GM12878 (cell line): ENCODE results near the gene SPATS1. TPM values are rescaled to one million over a fixed set of nuclear protein-coding genes. Genes with fewer than 3 reads are reported as not detected.

Experiments used
- ATAC-seq: fragments of 200-7000 bp; cut with Tn5 transposase; 3 replicates; pipeline ENCODE4 v1.9.1; 2020; ENCODE audit warnings: mild to moderate bottlenecking, moderate library complexity
- BruUV-seq: library from RNA; stranded (reverse); fragments of 400-500 nt; replicated peaks from 2 replicates; lab custom pipeline; 2021; lab: Mats Ljungman, UMichigan
- CTCF ChIA-PET: fragments of 300-600 bp; sonication (Branson Sonifier 250); formaldehyde crosslinking; extraction: SDS; loops from one replicate; lab custom pipeline; 2021; ENCODE audit warnings: inconsistent platforms; lab: Yijun Ruan, JAX
- POLR2A ChIA-PET: fragments of 350-600 bp; formaldehyde crosslinking; extraction: SDS; loops from one replicate; lab custom pipeline; 2021; ENCODE audit warnings: inconsistent platforms; lab: Charles Lee
- RAD21 ChIA-PET: fragments of 300-600 bp; sonication (Branson Sonifier 250); formaldehyde crosslinking; loops from one replicate; lab custom pipeline; 2023; ENCODE audit warnings: antibody characterized with exemption; ENCODE audit not compliant: unreplicated experiment; lab: Charles Lee
- SMC1A ChIA-PET: fragments of 300-600 bp; sonication (Branson Sonifier 250); formaldehyde crosslinking; loops from one replicate; lab custom pipeline; 2023; ENCODE audit not compliant: unreplicated experiment, uncharacterized antibody; lab: Charles Lee
- DNase-seq: peaks from one replicate; pipeline ENCODE4 v3.0.0-alpha.2; 2011; ENCODE audit warnings: low read depth, low spot score
- FAIRE-seq: peaks from 3 replicates; lab custom pipeline; 2011; peaks lifted over from hg19 to GRCh38; lab: Jason Lieb, UNC
- H2AFZ ChIP-seq: 2 replicates; pipeline ENCODE4 v1.6.0; 2011; ENCODE audit warnings: low read depth, low read length, control low read depth; ENCODE audit not compliant: control insufficient read depth
- H3K27ac ChIP-seq: 2 replicates; pipeline ENCODE4 v1.5.1; 2011; ENCODE audit warnings: control low read depth; ENCODE audit not compliant: control insufficient read depth, insufficient read depth
- H3K27me3 ChIP-seq, 2 experiments: replicated peaks in 1 of 2; 2 replicates each; pipeline versions ENCODE4 v1.6.0 to v1.6.1; 2011; ENCODE audit warnings: low read length in 1 of 2; ENCODE audit not compliant: control insufficient read depth in 2 of 2, insufficient read depth in 2 of 2
- H3K36me3 ChIP-seq, 2 experiments: 2 replicates each; pipeline ENCODE4 v1.5.1; 2011; ENCODE audit warnings: low read length in 1 of 2; ENCODE audit not compliant: control insufficient read depth in 2 of 2, insufficient read depth in 2 of 2
- H3K4me1 ChIP-seq: 2 replicates; pipeline ENCODE4 v1.6.1; 2011; ENCODE audit warnings: mild to moderate bottlenecking, low read length, moderate library complexity, mixed read lengths; ENCODE audit not compliant: control insufficient read depth, insufficient read depth
- H3K4me2 ChIP-seq: 2 replicates; pipeline ENCODE4 v1.6.0; 2011; ENCODE audit warnings: control low read depth; ENCODE audit not compliant: control insufficient read depth, insufficient read depth
- H3K4me3 ChIP-seq: fragments of 200-600 bp; sonication (generic); 2 replicates; pipeline ENCODE4 v1.5.1; 2016
- H3K79me2 ChIP-seq: 2 replicates; pipeline ENCODE4 v1.6.0; 2011; ENCODE audit warnings: low read length; ENCODE audit not compliant: control insufficient read depth, insufficient read depth
- H3K9ac ChIP-seq: 2 replicates; pipeline ENCODE4 v1.8.0; 2011; ENCODE audit warnings: low read length, control low read depth, mixed read lengths; ENCODE audit not compliant: control insufficient read depth, insufficient read depth
- H3K9me3 ChIP-seq: replicated peaks from 3 replicates; pipeline ENCODE4 v1.5.1; 2011; ENCODE audit warnings: mild to moderate bottlenecking, low read length; ENCODE audit not compliant: control insufficient read depth, insufficient read depth
- H4K20me1 ChIP-seq: 2 replicates; pipeline ENCODE4 v1.6.0; 2011; ENCODE audit not compliant: control insufficient read depth, insufficient read depth
- E2F8 ChIP-seq: fragments of 450-650 bp; IDR thresholded peaks from 2 replicates; pipeline ENCODE4 v1.6.1; 2018; ENCODE audit warnings: mild to moderate bottlenecking, low read depth, moderate library complexity; ENCODE audit not compliant: partially characterized antibody
- MLLT1 ChIP-seq: fragments of 450-650 bp; IDR thresholded peaks from 2 replicates; pipeline ENCODE4 v1.6.1; 2016; ENCODE audit warnings: mild to moderate bottlenecking
- MTA3 ChIP-seq: IDR thresholded peaks from 2 replicates; pipeline ENCODE4 v1.6.1; 2012; ENCODE audit warnings: low read length, inconsistent platforms, borderline replicate concordance
- MXI1 ChIP-seq: fragments of 150-350 bp; IDR thresholded peaks from 2 replicates; pipeline ENCODE4 v1.6.1; 2011; ENCODE audit warnings: low read depth, mild to moderate bottlenecking, inconsistent platforms, low read length, improper control_type of control experiment
- NFXL1 ChIP-seq: fragments of 450-650 bp; IDR thresholded peaks from 2 replicates; pipeline ENCODE4 v1.6.1; 2017; ENCODE audit warnings: antibody characterized with exemption, mild to moderate bottlenecking, borderline replicate concordance
- NRF1 ChIP-seq: conservative IDR thresholded peaks from 2 replicates; pipeline ENCODE4 v1.6.1; 2011; ENCODE audit warnings: mild to moderate bottlenecking, low read depth, low read length, improper control_type of control experiment
- RBBP5 ChIP-seq: fragments of 200-600 bp; sonication (generic); conservative IDR thresholded peaks from 2 replicates; pipeline ENCODE4 v1.6.1; 2016
- SKIL ChIP-seq: fragments of 450-650 bp; IDR thresholded peaks from 2 replicates; pipeline ENCODE4 v1.6.1; 2017; ENCODE audit warnings: mild to moderate bottlenecking, low read depth, inconsistent platforms; ENCODE audit not compliant: poor library complexity, severe bottlenecking
- SPI1 ChIP-seq: IDR thresholded peaks from 2 replicates; pipeline ENCODE4 v1.6.1; 2011; ENCODE audit warnings: low read depth, mild to moderate bottlenecking, low read length, moderate library complexity, borderline replicate concordance; ENCODE audit not compliant: insufficient read depth
- STAT3 ChIP-seq: IDR thresholded peaks from 2 replicates; pipeline ENCODE4 v1.6.1; 2011; ENCODE audit warnings: low read depth, low read length, improper control_type of control experiment
- TARDBP ChIP-seq: IDR thresholded peaks from 2 replicates; pipeline ENCODE4 v1.6.1; 2016; ENCODE audit warnings: borderline replicate concordance
- ZSCAN29 ChIP-seq: fragments of 450-650 bp; IDR thresholded peaks from 2 replicates; pipeline ENCODE4 v1.6.1; 2017; ENCODE audit warnings: mild to moderate bottlenecking, moderate library complexity
- WGBS: methylation state at CpG from one replicate; pipeline ENCODE4 v1.1.6; 2016; ENCODE audit warnings: low lambda C conversion rate; ENCODE audit not compliant: insufficient replicate concordance, insufficient coverage; ENCODE audit errors: missing lambda C conversion rate; 5-methylcytosine and 5-hydroxymethylcytosine counted together
- in situ Hi-C: fragments of 300-500 bp; cut with MboI; formaldehyde crosslinking; loops from 9 replicates; pipeline ENCODE4 v1.14.3; 2018; ENCODE audit warnings: mixed read lengths
- intact Hi-C: fragments of 100-400 bp; cut with micrococcal nuclease; formaldehyde crosslinking; loops from one replicate; pipeline ENCODE4 v1.14.2; 2022; ENCODE audit not compliant: unreplicated experiment
- polyA plus RNA-seq, 11 experiments: library from polyadenylated mRNA; depleted of rRNA in 4 of 11; unstranded in 6 of 11; stranded (reverse) in 5 of 11; fragments of >200 nt; fragmentation: Nextera tagmentation in 4 of 11; fragmentation: Illumina TruSeq in 1 of 11; extraction: Ambion mirVana in 4 of 11; extraction: Trizol in 1 of 11; gene quantifications; 1 replicate in 1 of 11; 2 replicates in 10 of 11; pipeline versions ENCODE4 v1.2.1 to v1.2.3, GENCODE V29; 2011 to 2016; ENCODE audit warnings: inconsistent platforms in 2 of 11, missing spikeins in 2 of 11, low read depth in 1 of 11
- total RNA-seq, 4 experiments: library from RNA; depleted of rRNA in 3 of 4; stranded (reverse); fragments of >200 nt in 3 of 4; fragmentation: Illumina TruSeq in 1 of 4; extraction: Trizol in 1 of 4; gene quantifications; 2 replicates each; pipeline versions ENCODE4 v1.2.1 to v1.2.3, GENCODE V29; 2013 to 2021

SPATS1 gene
- total and polyA plus RNA-seq, 10 of the 15 experiments (the other 5 are each of a cell fraction or from before 2014, with no cell fraction given): 0.12 TPM; not detected in 9

- TF ChIP-seq TARDBP (no peak), STAT3 (no peak), ZSCAN29 (no peak), SKIL (no peak), SPI1 (no peak), MTA3 (no peak), RBBP5 (no peak), NRF1 (no peak), NFXL1 (no peak)
These were observed 4.0 kb upstream of the SPATS1 start (continued) for GRCh38 chr6:44338228-44339122.

DNA sequence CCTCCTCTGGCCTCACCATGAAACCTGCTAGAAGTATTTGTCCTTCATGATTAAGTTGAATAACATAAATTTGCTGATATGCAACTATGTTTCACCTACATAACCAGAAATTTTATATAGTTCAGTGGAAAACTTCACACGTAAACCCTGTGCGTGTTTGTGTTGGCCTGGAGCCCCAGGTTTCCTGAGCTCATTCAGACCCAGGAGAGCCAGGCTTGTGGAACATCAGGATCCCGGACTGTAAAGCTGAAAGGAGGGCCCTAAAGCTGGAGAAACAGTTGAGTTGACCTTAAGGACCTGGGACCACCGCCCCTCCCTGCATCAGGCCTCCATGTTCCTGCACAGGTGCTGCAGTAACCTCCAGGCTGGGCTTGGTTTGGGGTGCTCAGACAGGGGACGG lies 3.1 kb upstream of the SPATS1 start:
- BruUV-seq: no TSS peak
- H2AFZ ChIP-seq: no peak overlapping the region
- FAIRE-seq (no peak), ATAC-seq (no peak), DNase-seq (no peak)
- H3K4me3 ChIP-seq: no peak overlapping the region
- no peak overlapping the region for H3K27ac ChIP-seq
- H3K9ac ChIP-seq: no peak overlapping the region
- ChIA-PET RAD21 (interaction anchor here (1.2 to 3.8 kb wide), 5 partner anchors 13 to 243 kb away, joined by 3 to 36 read pairs (median 4); partner anchors contain the start of gene TMEM151B), POLR2A (no interaction called here), CTCF (interaction anchor here (1.0 to 10.4 kb wide), 13 partner anchors 10 to 244 kb away, joined by 3 to 163 read pairs (median 6); partner anchors contain the start of genes NFKBIE and TMEM151B), SMC1A (interaction anchor here (1.3 to 5.5 kb wide), 7 partner anchors 18 to 243 kb away, joined by 3 to 79 read pairs (median 4); partner anchors contain the start of gene TMEM151B)
- H3K27me3 ChIP-seq: peaks cover 4% of the 10 kb centered on the region in 2 experiments; a peak in 3 of 4 replicates
- H3K9me3 ChIP-seq: no peaks in the 10 kb centered on the region
- H3K4me1 ChIP-seq: no peaks in the 10 kb centered on the region
- 54% methylated on average over 5 of the region's 5 CpGs for WGBS
- no peaks in the 10 kb centered on the region for H3K36me3 ChIP-seq
- H3K79me2 ChIP-seq: no peaks in the 10 kb centered on the region
- in situ Hi-C loops (loop anchor here (5.0 kb wide), 1 partner anchor 72 kb away; the partner anchor contains the start of gene NFKBIE), intact Hi-C loops (loop anchor here (5.0 kb wide), 1 partner anchor 187 kb away; no protein-coding TSS in a partner anchor)
- H3K4me2 ChIP-seq: no peak overlapping the region
- H4K20me1 ChIP-seq: no peaks in the 10 kb centered on the region
- TF ChIP-seq MLLT1 (no peak), MTA3 (no peak), MXI1 (no peak), E2F8 (no peak)
